GM19240 (cell line): ENCODE data around the gene BPIFA3.

ENCODE experiments used
- DNase-seq: peaks from one replicate; pipeline ENCODE4 v3.0.0; 2011; ENCODE audit warnings: low spot score; ENCODE audit not compliant: insufficient read length

The BPIFA3 gene

GRCh38 chr20:33211817-33212424 is 5.2 kb upstream of the BPIFA3 start:
- DNase-seq, result peak; percentile 51

- DNase-seq, result no peak
These were observed 7.2 kb downstream of the BPIFA3 start for GRCh38 chr20:33224399-33224798.

DNA sequence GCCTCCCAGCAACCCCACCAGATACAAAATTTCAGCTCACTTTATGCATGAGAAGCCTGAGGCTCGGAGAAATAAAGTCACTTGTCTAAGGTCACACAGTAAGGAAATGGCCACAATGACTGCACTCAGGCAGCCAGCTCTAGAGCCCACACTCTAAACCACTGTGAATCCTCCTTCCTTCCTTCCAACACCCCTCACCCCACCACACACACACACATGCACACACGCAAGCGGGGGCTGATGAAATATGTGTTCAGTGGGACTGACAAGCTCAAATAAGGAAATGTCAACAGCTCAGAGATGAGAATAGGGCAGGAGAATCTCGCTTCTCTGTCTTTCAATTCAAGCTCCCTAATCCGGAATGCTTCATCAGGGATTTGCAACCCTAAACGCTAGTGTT is 12.7 kb downstream of the BPIFA3 start:
- DNase-seq, result no peak

DNA sequence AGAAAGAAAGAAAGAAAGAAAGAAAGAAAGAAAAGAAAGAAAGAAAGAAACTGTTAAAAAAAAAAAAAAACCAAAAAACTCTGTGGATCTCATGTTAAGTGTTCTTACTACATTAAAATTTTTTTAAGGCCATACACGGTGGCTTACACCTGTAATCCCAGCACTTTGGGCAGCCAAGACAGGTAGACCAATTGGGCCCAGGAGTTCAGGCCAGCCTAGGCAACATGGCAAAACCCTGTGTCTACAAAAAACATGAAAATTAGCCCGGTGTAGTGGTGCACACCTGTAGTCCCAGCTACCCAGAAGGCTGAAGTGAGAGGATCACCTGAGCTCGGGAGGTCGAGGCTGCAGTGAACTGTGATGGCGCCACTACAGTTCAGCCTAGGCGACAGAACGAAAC is 14.1 kb downstream of the BPIFA3 start:
- no peak for DNase-seq

DNA sequence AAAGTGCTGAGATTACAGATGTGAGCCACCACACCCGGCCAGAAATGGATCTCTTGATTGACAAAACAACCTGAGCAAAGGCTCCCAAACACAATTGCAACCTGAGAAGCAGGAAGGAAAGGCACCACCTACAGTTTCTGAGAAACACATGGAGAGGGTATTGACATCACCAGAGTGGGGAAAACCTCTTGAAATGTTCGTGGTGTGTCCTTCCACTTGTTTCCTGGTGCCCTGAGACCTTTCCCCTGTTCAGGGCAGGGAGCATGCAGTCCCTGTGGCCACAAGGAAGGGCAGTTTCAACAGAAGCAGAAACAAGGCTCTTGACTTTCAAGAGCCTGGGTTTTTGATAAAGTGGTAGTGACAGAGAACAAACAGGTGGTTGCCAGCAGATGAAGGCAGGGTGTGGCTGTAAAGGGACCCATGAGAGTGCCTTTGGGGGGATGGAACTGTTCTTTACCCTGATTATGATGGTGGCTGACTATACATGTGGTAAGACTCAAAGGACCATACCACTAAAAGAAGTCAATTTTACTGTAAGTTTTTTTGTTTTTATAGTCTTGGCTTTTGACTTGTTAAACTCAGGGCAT is 15.4 kb downstream of the BPIFA3 start:
- DNase-seq, result no peak

DNA sequence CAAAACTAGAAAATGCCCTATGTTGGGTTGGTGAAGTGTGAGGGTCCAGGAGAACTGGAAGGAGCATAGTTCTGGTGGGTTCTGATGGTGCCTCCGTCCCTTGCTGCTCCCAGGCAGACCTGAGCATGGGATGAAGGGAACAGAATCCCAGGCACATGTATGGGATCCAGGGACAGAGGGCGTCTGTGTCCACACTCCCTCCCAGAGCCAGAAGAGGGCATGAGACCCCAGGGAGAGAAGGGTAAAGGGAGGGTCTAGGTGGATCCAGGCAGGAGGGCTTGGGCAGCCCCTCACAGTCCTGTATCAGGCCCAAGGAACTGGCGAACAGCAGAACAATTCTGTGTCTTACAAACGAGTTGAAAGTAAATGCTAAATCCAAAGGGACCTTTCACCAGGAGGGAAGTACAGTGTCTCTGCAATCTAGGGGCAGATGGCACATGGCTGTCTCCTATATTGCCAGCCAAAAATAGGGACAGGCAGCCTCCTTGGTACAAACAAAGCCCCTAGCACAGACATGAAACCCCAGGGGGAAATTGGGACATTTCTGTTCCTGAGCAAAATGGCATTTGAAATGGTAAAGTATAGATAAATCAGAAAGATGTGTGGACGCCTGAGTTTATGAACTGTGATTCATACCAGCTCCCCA is 16.1 kb downstream of the BPIFA3 start:
- no peak for DNase-seq

GRCh38 chr20:33234050-33234449 is 16.9 kb downstream of the BPIFA3 start:
- no peak for DNase-seq

- no peak for DNase-seq
These were observed 18.5 kb downstream of the BPIFA3 start, which contains the start of gene BPIFA1 for GRCh38 chr20:33235696-33236095. Gene BPIFA1, plus strand, starts transcription at chr20:33235996. Its CDS starts 1,716 bp downstream, at chr20:33237712.

DNA sequence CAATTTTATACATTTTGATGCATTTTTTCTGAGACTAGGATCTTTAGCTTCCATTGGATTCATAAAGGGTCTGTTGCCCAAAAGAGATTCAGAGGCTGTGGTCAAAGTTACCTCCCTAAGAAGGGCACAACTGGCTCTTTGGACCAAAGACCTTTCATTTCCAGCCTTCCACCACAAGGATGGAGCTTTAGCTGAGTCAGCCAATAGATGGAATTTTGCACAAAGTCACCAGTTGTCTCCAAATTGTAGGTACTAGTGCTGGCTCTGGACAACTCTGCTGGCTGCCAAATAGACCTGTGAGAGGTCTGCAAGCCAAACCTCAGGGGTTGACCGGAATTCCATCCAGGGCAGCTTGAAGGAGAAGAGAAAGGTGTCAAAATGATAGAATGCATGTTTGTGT is 19.2 kb downstream of the BPIFA3 start:
- no peak for DNase-seq

DNA sequence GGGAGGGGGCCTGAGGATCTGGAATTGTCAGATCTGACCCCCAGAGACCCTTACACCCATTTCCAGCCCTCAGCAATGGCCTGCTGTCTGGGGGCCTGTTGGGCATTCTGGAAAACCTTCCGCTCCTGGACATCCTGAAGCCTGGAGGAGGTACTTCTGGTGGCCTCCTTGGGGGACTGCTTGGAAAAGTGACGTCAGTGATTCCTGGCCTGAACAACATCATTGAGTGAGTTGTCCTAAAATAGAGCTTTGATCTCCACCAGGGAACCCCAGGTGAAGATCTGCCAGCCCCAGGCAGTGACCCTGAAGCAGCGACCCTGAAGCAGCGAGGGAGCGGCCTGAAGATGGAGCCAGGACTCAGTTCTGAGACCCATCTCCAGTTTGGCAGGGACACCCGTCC is 20.8 kb downstream of the BPIFA3 start:
- no peak for DNase-seq

GRCh38 chr20:33239418-33239817 is 22.3 kb downstream of the BPIFA3 start:
- DNase-seq, result no peak

DNA sequence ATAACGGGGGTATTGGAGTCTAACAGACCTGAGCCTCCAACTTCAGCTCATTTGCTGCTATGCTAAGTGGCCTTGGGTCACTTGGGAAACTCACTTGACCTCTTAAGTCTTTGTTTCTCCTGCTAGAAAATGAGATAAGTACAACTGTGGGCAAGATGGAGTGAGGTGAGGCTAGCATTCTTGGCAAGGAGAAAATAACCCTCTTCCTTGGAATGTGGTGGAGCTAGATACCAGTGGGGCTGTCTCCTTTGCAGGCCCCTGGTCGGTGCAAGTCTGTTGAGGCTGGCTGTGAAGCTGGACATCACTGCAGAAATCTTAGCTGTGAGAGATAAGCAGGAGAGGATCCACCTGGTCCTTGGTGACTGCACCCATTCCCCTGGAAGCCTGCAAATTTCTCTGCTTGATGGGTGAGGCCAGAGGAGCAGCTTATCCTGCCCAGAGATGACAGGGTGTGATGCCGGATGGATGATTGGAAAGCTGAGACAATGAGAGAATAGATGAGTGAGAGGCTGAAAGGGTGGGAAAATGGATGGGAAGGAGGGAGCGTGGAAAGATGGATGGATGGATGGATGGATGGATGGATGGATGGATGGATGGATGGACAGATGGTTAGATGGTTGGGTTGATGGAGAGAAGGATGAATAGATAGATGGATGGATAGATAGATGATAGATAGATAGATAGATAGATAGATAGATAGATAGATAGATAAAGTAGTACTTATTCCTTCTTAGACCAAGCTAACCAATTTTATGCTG is 23.0 kb downstream of the BPIFA3 start:
- DNase-seq, result no peak

DNA sequence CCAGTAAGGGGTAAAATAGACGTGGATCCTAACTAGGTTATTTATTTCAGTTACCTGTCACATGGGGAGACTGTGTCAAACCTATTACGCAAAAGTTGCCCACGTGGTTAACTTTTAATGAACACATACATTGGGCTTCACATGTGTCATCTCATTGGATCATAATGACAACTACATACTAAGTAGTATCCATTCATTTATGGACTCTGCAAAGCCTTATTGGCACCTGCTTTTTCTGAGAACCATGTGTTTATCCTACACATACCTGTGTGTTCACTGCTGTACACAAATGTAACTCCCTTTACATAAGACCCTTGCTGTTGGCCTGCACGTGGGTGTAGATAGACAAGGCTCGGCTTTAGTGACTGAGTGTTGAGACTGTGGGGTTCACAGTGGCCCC is 23.8 kb downstream of the BPIFA3 start:
- no peak for DNase-seq

- DNase-seq, result no peak
These were observed 25.4 kb downstream of the BPIFA3 start for GRCh38 chr20:33242319-33243100.

DNA sequence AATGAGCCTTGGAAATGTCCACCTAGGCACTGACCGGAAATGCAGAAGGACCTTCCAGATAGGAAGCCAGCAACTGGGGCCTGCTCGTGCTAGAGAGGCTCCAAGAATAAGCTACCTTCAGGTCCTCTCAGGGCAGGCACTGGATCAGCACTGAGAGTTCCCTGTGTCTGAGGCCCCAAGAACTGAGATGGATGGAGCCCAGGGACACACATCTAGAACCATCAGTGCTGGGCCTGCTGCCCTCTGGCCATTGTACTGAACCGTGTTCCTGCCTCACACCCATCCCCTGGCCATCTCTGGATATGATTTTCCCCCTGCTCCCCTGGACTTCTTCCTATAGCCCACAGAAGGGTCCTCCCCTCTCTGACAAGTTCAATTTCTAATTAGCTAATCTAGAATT is 28.9 kb downstream of the BPIFA3 start:
- DNase-seq, result no peak

GRCh38 chr20:33249456-33249855 is 32.3 kb downstream of the BPIFA3 start:
- no peak for DNase-seq

DNA sequence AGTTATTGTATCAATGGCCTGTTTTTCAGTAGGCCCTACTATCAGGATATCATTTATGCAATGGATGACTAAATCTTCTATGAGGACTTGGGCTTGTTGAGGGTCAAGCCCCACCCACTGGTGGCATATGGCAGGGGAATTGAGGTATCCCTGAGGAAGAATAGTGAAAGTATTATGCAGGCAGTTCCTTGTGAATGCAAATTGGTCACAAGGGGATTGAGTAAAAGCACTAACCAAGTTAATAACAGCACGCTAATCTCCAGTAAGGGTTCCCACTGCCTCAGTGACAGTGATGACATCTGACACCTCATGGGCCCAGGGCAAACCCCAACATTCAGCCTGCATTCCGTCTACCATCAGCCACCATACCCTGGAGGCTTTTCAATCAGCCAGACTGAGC is 33.5 kb downstream of the BPIFA3 start:
- DNase-seq, result no peak

DNA sequence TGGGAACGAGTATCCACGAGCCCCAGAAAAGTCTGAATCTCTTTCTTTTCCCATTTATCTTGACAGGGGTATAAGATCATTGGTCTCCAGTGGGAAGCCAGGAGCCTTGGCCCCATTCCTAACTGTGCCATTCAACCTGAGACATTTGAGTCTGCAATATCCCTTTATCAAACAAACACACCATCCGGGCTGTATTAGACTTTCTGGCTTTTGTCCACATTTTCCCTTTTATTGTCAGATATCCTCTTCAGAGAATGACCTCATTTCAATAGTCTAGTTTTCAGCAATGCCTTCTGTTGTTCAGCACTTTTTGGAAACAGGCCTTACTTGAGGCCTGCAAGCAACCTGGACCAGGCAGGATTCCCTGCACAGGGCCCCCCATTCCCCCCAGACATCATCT is 34.3 kb downstream of the BPIFA3 start:
- no peak for DNase-seq

DNA sequence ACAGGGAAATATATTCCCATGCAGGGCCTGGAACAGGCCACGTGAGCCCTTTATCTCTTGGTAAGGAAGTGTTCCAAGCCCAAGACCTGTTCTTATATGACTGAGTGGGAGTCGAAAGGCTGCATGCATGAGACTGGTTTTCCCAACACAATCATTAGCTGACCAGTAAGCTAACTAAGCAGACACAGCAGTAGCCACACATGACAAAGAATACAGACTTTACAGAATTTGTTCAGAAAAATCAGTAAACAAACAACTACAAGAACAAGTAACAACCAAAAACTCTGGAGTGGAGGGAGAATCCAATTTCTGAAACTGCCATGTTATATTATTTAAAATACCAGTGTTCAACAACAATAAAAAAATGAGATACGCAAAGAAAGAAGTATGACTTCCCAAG is 35.3 kb downstream of the BPIFA3 start:
- DNase-seq, result no peak

- no peak for DNase-seq
These were observed 37.9 kb downstream of the BPIFA3 start for GRCh38 chr20:33255005-33255404.

GRCh38 chr20:33257237-33257636 is 40.1 kb downstream of the BPIFA3 start:
- DNase-seq, result no peak

DNA sequence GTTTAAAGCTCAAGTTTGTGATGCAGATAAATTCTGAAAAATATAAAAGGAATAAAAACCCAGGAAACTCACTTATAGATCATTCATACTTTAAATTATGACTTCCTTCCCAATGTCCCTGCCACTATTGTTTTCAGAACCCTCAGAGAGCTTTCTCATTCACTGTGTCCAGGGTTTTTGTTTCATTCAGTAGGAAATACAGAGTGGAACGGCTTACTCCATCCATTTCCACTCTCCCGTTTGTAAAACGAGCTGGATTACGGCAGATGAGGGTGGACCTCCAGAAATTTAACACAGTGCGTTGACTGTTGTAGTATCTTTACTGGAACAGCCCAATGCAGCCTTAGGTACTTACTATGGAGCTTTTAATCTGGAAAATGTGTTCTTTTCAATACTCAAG is 42.2 kb downstream of the BPIFA3 start:
- no peak for DNase-seq
